Kidney (tissue), 14 donors: ENCODE measurements around the gene MAST2. TPM values are rescaled to one million over a fixed set of nuclear protein-coding genes. Genes with fewer than 3 reads are reported as not detected.

Experiments
- DNase-seq, 5 donors: peaks; one replicate each; pipeline ENCODE4 v3.0.0-alpha.2; 2013 to 2020
- FAIRE-seq: peaks from 2 replicates; lab custom pipeline; 2012; peaks lifted over from hg19 to GRCh38; lab: Jason Lieb, UNC
- H3K27ac ChIP-seq, 2 donors: one replicate each; pipeline ENCODE4 v1.7.0; 2013; ENCODE audit warnings: low read depth in 2 of 2, low read length in 2 of 2, inconsistent platforms in 1 of 2
- H3K27me3 ChIP-seq: one replicate; pipeline ENCODE4 v1.7.1; 2013; ENCODE audit warnings: low read length, inconsistent platforms; ENCODE audit not compliant: control insufficient read depth, insufficient read depth
- H3K36me3 ChIP-seq, 3 donors: one replicate each; pipeline versions ENCODE4 v1.7.0 to v1.7.1; 2013; ENCODE audit warnings: low read length in 3 of 3, control low read depth in 1 of 3, inconsistent platforms in 1 of 3; ENCODE audit not compliant: insufficient read depth in 3 of 3, control insufficient read depth in 2 of 3
- H3K4me1 ChIP-seq, 3 donors: one replicate each; pipeline versions ENCODE4 v1.7.0 to v1.7.1; 2013; ENCODE audit warnings: low read length in 3 of 3, inconsistent platforms in 1 of 3, low read depth in 1 of 3; ENCODE audit not compliant: control insufficient read depth in 2 of 3, insufficient read depth in 2 of 3
- H3K4me3 ChIP-seq, 3 donors: one replicate each; pipeline versions ENCODE4 v1.7.0 to v1.8.1; 2013; ENCODE audit warnings: low read length in 3 of 3, control low read depth in 1 of 3, inconsistent platforms in 1 of 3
- H3K9ac ChIP-seq, 3 donors: one replicate each; pipeline versions ENCODE4 v1.7.0 to v1.7.1; 2013; ENCODE audit warnings: low read length in 3 of 3, control low read depth in 1 of 3, inconsistent platforms in 1 of 3
- H3K9me3 ChIP-seq, 3 donors: one replicate each; pipeline versions ENCODE4 v1.7.0 to v1.7.1; 2013; ENCODE audit warnings: low read length in 3 of 3, control low read depth in 1 of 3, inconsistent platforms in 1 of 3; ENCODE audit not compliant: control insufficient read depth in 2 of 3, insufficient read depth in 1 of 3
- intact Hi-C: fragments of 100-400 bp; cut with DNase I; formaldehyde crosslinking; loops from one replicate; pipeline ENCODE4 v1.11.1; 2022
- polyA plus RNA-seq: library from polyadenylated mRNA; stranded (reverse); fragments of 350-450 nt; fragmentation: Illumina TruSeq; extraction: RNeasy Lipid Tissue Mini Kit (QIAGEN cat#74804); gene quantifications from one replicate; pipeline ENCODE4 v1.2.3, GENCODE V29; 2014; ENCODE audit warnings: low read depth, low replicate concordance; ENCODE audit not compliant: insufficient read depth
- total RNA-seq: library from RNA; stranded (reverse); fragmentation: NEBNext Ultra II Directional; extraction: Animal tissue kit (Norgen Biotek cat#: 25700); gene quantifications from one replicate; pipeline ENCODE4 v1.2.1, GENCODE V29; 2021
- TF ChIP-seq, protein P1 (sequence below): IDR thresholded peaks from 3 replicates; pipeline ENCODE4 v1.5.1; 2012; ENCODE audit warnings: mild to moderate bottlenecking, moderate library complexity, borderline replicate concordance; ENCODE audit not compliant: insufficient read depth; ENCODE audit errors: extremely low read depth
- donor health status: control.
- donor health status: control.
- donor health status: control.
- donor health status: control.
- donor health status: control.
- donor health status: DM: yes; HTN: yes; CAD: no.
- donor health status: Normal renal cell carcinoma (clear cell type).

MAST2 gene
- total and polyA plus RNA-seq, 2 donors from 2014 or later = 7.6 to 17.9 TPM

DNA sequence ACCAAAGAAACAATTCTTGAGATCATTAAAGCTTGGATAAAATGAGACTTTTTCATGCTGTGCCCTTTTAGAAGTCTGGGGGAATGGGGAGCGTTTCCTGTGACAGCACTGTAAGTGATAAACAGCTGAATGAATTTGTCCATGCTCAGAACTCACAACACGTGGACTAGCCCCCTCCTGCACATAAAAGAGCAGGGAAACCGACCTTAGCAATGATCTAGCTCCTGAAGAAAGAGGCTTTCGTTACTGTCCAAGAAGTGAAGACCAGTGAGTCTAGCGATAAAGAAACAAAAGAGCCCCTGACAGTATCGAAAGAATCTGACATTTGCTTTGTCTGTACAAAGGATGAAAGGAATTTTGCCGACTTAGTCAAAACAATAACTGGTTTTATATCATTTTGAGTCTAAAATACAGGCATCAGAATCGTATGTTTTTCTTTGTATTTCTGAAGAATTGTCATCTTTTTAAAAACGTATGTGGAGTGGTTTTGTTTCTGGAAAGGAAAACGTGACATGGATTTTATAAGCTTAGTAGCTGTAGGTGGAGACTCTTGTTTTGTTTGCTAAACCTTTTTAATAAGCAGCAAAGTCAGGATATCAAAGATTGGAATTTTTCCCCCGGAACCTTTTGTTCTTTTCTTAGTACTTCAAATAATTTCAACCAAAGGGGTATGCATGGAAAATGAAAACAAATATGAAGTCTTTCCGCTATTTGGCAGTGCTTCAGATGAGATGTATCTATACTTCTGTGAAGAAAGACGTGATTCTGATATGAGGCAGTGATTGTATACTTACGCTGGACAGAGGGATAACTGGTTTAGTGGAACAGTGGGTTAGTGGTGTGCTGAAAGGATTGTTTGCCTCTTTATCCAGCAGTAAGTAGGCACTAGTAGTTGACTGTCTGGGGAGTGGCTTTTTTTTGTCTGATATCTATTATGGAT lies 61.0 kb downstream of the MAST2 start:
- H3K27me3 ChIP-seq = no peaks in the 10 kb centered on the region
- no peak for FAIRE-seq
- peak overlapping the region in 1 of 3 donors; percentile 27 for H3K9ac ChIP-seq
- no peaks in the 10 kb centered on the region for H3K9me3 ChIP-seq
- H3K4me3 ChIP-seq = peak overlapping the region; percentile 43 to 55 (median 46)
- peak in 1 of 5 donors; percentile 64 for DNase-seq
- no peak overlapping the region for H3K27ac ChIP-seq
- no peaks in the 10 kb centered on the region for H3K4me1 ChIP-seq
- no peaks in the 10 kb centered on the region for H3K36me3 ChIP-seq
- TF ChIP-seq, protein P1, sequence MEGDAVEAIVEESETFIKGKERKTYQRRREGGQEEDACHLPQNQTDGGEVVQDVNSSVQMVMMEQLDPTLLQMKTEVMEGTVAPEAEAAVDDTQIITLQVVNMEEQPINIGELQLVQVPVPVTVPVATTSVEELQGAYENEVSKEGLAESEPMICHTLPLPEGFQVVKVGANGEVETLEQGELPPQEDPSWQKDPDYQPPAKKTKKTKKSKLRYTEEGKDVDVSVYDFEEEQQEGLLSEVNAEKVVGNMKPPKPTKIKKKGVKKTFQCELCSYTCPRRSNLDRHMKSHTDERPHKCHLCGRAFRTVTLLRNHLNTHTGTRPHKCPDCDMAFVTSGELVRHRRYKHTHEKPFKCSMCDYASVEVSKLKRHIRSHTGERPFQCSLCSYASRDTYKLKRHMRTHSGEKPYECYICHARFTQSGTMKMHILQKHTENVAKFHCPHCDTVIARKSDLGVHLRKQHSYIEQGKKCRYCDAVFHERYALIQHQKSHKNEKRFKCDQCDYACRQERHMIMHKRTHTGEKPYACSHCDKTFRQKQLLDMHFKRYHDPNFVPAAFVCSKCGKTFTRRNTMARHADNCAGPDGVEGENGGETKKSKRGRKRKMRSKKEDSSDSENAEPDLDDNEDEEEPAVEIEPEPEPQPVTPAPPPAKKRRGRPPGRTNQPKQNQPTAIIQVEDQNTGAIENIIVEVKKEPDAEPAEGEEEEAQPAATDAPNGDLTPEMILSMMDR = no peak
- intact Hi-C loops = no loop called here

DNA sequence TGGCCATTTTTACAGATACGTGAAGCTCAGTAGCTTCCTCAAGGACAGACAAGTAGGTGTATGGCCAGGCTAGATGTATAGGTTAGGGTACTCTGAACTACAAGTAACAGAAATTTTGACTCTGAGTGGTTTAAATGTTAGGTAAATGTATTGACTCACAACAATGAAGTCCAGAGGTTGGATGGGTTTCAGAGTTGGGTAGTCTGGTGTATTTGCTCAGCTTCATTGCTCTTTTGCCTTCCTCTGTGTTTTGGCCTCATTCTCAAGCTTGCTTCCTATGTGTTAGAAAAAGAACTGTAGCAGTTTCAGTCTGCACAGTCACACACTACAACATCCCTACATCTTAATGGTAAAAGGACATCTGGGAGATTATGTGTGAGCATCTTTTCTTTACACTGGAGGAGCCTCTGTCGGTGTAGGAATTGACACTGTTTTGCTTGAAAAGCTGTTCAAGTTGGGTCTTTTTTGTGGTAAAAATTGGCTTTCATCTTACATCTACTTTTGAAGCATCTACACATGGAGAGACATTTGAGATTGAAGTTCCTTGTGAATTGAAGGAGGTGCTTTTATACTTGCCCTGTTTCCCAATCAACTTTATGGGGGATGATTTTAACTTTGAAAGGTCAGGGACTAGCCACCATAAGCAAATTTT lies 64.4 kb downstream of the MAST2 start:
- no peak overlapping the region for H3K9ac ChIP-seq
- H3K36me3 ChIP-seq = no peaks in the 10 kb centered on the region
- H3K9me3 ChIP-seq = no peaks in the 10 kb centered on the region
- H3K4me3 ChIP-seq = no peak overlapping the region
- FAIRE-seq (no peak), DNase-seq (no peak)
- TF ChIP-seq, protein P1 = no peak
- H3K27ac ChIP-seq = no peak overlapping the region
- peaks cover 0 to 2% (median 0%) of the 10 kb centered on the region in 3 donors for H3K4me1 ChIP-seq
- no peaks in the 10 kb centered on the region for H3K27me3 ChIP-seq
- intact Hi-C loops = no loop called here

DNA sequence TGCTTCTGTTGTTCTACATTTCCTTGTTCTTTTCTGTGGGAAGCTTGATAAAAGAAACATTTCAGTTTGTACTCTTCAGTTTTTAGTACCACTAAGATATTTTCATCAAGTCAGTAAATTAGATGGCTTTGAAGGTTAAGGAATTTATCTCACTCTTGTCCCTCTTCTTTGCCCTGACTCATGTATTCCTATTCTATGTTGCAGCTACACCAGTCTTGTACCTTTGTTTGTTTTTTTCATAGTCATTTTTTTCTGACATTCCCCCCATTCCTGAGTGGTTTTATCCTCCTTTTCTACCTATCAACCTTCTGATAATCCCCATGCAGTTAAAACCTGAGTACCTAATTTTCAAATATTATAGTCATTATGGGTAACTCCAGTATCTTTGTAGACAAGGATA lies 65.4 kb downstream of the MAST2 start:
- no peak overlapping the region for H3K9ac ChIP-seq
- no peak overlapping the region for H3K4me3 ChIP-seq
- no peak for FAIRE-seq
- intact Hi-C loops = no loop called here
- no peak for DNase-seq
- H3K27me3 ChIP-seq = no peaks in the 10 kb centered on the region
- TF ChIP-seq, protein P1 = no peak
- H3K36me3 ChIP-seq = no peaks in the 10 kb centered on the region
- no peak overlapping the region for H3K27ac ChIP-seq
- no peaks in the 10 kb centered on the region for H3K9me3 ChIP-seq
- peaks cover 0 to 2% (median 0%) of the 10 kb centered on the region in 3 donors for H3K4me1 ChIP-seq
